ENCODE results near the gene OR52N5.

DNA sequence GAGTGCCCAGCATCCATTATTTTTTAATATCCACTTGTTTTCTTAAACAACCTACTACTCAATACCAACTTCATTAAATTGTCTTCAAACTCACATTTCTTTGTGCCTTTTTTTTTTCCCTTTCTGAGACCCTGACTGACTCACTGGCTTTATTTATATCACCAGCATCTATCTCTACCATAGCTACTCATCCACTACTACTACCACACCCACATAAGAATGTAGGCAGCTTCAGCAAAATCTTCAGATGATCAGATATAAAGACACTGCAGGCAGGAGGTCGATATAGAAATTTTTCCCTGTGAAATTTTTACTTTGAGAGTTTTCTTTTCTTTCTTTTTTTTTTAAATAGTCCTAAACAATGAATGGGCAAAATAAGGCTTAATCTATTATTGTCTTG lies 44.7 kb downstream of the OR52N5 start:
- TF ChIP-seq, protein P1, sequence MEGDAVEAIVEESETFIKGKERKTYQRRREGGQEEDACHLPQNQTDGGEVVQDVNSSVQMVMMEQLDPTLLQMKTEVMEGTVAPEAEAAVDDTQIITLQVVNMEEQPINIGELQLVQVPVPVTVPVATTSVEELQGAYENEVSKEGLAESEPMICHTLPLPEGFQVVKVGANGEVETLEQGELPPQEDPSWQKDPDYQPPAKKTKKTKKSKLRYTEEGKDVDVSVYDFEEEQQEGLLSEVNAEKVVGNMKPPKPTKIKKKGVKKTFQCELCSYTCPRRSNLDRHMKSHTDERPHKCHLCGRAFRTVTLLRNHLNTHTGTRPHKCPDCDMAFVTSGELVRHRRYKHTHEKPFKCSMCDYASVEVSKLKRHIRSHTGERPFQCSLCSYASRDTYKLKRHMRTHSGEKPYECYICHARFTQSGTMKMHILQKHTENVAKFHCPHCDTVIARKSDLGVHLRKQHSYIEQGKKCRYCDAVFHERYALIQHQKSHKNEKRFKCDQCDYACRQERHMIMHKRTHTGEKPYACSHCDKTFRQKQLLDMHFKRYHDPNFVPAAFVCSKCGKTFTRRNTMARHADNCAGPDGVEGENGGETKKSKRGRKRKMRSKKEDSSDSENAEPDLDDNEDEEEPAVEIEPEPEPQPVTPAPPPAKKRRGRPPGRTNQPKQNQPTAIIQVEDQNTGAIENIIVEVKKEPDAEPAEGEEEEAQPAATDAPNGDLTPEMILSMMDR (IDR thresholded peaks at IDR 0.05; ENCODE audit: low read depth, low read length) = no peak
- no peak for TF ChIP-seq EZH2phosphoT487 (IDR thresholded peaks at IDR 0.05; ENCODE audit: low read depth)
